Measurements from ENCODE around the gene PHACTR4. TPM values are rescaled to one million over a fixed set of nuclear protein-coding genes. Genes with fewer than 3 reads are reported as not detected.

PHACTR4 gene
- total and polyA plus RNA-seq, 2 of the 4 experiments (the other 2 are of a cell fraction): 7.5 to 15.0 TPM

- no peak overlapping the region for H3K4me2 ChIP-seq (ENCODE audit: low read depth, low read length)
- no peaks in the 10 kb centered on the region for H3K27me3 ChIP-seq (ENCODE audit: control insufficient read depth, insufficient read depth, low read length)
- no peak overlapping the region for H4K5ac ChIP-seq (ENCODE audit: low read depth, low read length)
- no peaks in the 10 kb centered on the region; the same call in 1 of the 2 replicates for H3K9me1 ChIP-seq (ENCODE audit: insufficient read depth, low read length)
- H3K56ac ChIP-seq (ENCODE audit: extremely low read depth, insufficient read depth, low read length): no peak overlapping the region
- H2BK15ac ChIP-seq (ENCODE audit: low read depth, low read length): no peak overlapping the region
- H3K18ac ChIP-seq (ENCODE audit: low read depth, low read length): no peak overlapping the region
- peaks cover 38% of the 10 kb centered on the region for H3K36me3 ChIP-seq (ENCODE audit: control insufficient read depth, insufficient read depth, low read length)
- H3K27ac ChIP-seq (ENCODE audit: insufficient read depth, low read length): no peak overlapping the region
- H2AK5ac ChIP-seq (ENCODE audit: low read depth, low read length): no peak overlapping the region
- no peaks in the 10 kb centered on the region; a peak in 2 of 4 replicates for H3K79me1 ChIP-seq (ENCODE audit: low read depth in 1 of 2, low read length in 2 of 2)
- H3K14ac ChIP-seq (replicated peaks; ENCODE audit: low read depth, low read length): no peak overlapping the region
- H2BK20ac ChIP-seq (ENCODE audit: low read depth, low read length): no peak overlapping the region
- no peak overlapping the region for H2AK9ac ChIP-seq (replicated peaks; ENCODE audit: low read depth, low read length, poor library complexity)
- no peak overlapping the region for H3K4ac ChIP-seq (ENCODE audit: low read depth, low read length)
- ChIA-PET CTCF (no interaction called here), POLR2A (ENCODE audit: unreplicated experiment) (no interaction called here)
- no peak overlapping the region for H4K91ac ChIP-seq (ENCODE audit: insufficient read depth, low read depth, low read length)
- BruUV-seq (replicated peaks): no TSS peak
- ATAC-seq (ENCODE audit: low read depth): no peak
- H4K8ac ChIP-seq (ENCODE audit: low read depth in 2 of 2, low read length in 2 of 2): no peak overlapping the region
- intact Hi-C loops (cut with micrococcal nuclease) (loop anchor here (10.0 kb wide), 1 partner anchor 67 kb away; no protein-coding TSS in a partner anchor), dilution Hi-C loops (cut with HindIII; ENCODE audit: low sequenced_read_pairs, unreplicated experiment) (no loop called here), in situ Hi-C loops (cut with MboI; ENCODE audit: low sequenced_read_pairs) (no loop called here)
- no peaks in the 10 kb centered on the region for H4K20me1 ChIP-seq (ENCODE audit: insufficient read depth, low read length)
- WGBS, 2 experiments (ENCODE audit: extremely low coverage in 2 of 2, insufficient read length in 1 of 2): no CpG with 5 or more reads among the region's 3 CpGs
- H2AFZ ChIP-seq (replicated peaks; ENCODE audit: low read length, poor library complexity): no peak overlapping the region
- TF ChIP-seq RCOR1 (IDR thresholded peaks at IDR 0.05; ENCODE audit: insufficient replicate concordance, low read length): no peak
- no peak overlapping the region for H3K9ac ChIP-seq (ENCODE audit: low read depth, low read length)
- no peaks in the 10 kb centered on the region for H3K4me1 ChIP-seq (ENCODE audit: control insufficient read depth, insufficient read depth, low read length)
- H3K23ac ChIP-seq (ENCODE audit: low read depth, low read length): no peak overlapping the region
- H2BK5ac ChIP-seq (ENCODE audit: low read depth, low read length, poor library complexity, severe bottlenecking): no peak overlapping the region
- no peak for DNase-seq
- no peak overlapping the region for H3K4me3 ChIP-seq (ENCODE audit: insufficient read depth, low read depth, low read length)
- no peaks in the 10 kb centered on the region for H3K9me3 ChIP-seq (ENCODE audit: control insufficient read depth, insufficient read depth, low read length)
- H2BK120ac ChIP-seq (ENCODE audit: low read depth, low read length): no peak overlapping the region
Observed at GRCh38 chr1:28482138-28482537, 112.6 kb downstream of the PHACTR4 start.
